G401 (cell line): Measurements from ENCODE around the gene SMIM41. TPM values are rescaled to one million over a fixed set of nuclear protein-coding genes. Genes with fewer than 3 reads are reported as not detected.

Experiments
- DNase-seq: peaks from one replicate; pipeline ENCODE4 v3.0.0-alpha.2; 2015; ENCODE audit warnings: low spot score
- in situ Hi-C: cut with HindIII; loops from 2 replicates; pipeline ENCODE4 v1.10.0; 2016; ENCODE audit warnings: low sequenced_read_pairs, mixed read lengths
- total RNA-seq: library from RNA; depleted of rRNA; stranded (reverse); fragments of >200 nt; shearing (Covaris generic); gene quantifications from 2 replicates; pipeline ENCODE4 v1.2.3, GENCODE V29; 2014; rRNA removed

SMIM41 gene
- total RNA-seq, 1 experiment from 2014 or later = not detected

GRCh38 chr12:52155048-52155868 is 75.8 kb downstream of the SMIM41 start:
- in situ Hi-C loops = no loop called here

DNA sequence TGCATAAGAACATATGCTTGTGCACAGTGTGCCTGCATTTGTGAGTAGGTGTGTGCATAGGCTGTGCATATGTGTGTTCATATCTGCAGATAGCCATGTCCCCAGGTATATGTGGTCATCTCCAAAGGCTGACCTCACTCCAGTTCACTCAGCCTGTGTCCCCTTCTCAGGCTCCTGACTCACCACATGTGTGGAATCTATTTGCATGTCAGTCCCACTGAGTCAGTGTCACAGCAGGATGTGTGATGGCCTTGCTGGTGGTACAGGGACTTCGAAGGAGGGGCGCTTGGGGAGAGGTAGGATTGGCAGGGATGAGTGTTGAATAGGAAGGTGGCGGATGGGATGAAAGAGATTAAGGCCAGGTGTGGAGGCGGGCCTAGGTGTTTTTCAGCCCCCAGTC is 76.8 kb downstream of the SMIM41 start:
- in situ Hi-C loops = no loop called here
- no peak for DNase-seq

More at GRCh38 chr12:52155048-52155868, 75.8 kb downstream of the SMIM41 start:
- no peak for DNase-seq

GRCh38 chr12:52156757-52157565 is 77.5 kb downstream of the SMIM41 start:
- in situ Hi-C loops = no loop called here
- peak; percentile 74 for DNase-seq

DNA sequence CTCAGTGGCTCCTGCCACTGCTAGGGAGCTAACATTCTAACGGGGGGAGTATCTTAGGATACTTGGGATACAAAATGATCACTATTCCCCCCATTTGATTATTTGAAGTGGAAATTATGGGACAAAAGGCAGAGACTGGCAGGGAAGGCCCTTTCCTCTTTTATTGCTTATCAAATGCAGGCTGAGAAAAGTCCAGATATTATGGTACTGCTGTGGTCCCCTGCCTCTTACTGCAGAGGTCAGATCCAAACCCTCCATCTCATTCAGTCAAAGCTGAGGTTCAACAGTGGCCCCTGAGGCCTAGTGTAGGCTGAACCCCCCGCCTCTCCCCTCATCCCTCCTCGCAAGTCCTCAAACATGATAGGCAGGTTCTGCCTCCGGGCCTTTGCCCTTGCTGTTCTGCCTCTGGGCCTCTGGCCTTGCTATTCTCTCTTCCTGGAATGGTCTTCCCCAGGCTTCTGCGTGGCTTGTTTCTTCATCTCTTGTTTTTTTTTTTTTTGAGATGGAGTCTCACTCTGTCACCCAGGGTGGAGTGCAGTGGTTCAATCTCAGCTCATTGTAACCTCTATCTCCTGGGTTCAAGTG is 78.2 kb downstream of the SMIM41 start:
- no peak for DNase-seq

More for the DNA sequence above, 78.2 kb downstream of the SMIM41 start:
- in situ Hi-C loops = no loop called here

Other genes with a start within 250 kb of the SMIM41 start
- 11.1 and 12.8 TPM in 2 replicates for gene FIGNL2, start 231.0 kb upstream of the SMIM41 start, total RNA-seq
- gene ANKRD33, start 191.6 kb upstream of the SMIM41 start, total RNA-seq = not detected in 2 replicates
- gene ACVRL1, start 172.2 kb upstream of the SMIM41 start, total RNA-seq = 1.8 and 2.9 TPM in 2 replicates
- gene ACVR1B, start 128.0 kb upstream of the SMIM41 start, total RNA-seq = 1.6 and 3.0 TPM in 2 replicates
- 33.3 and 78.2 TPM in 2 replicates for gene TAMALIN, start 72.8 kb upstream of the SMIM41 start, total RNA-seq
- gene NR4A1, start 28.3 kb upstream of the SMIM41 start, total RNA-seq = 9.8 and 16.5 TPM in 2 replicates
- 54.7 and 72.2 TPM in 2 replicates for gene ATG101, start 9.7 kb upstream of the SMIM41 start, total RNA-seq
- gene KRT80, start 112.3 kb downstream of the SMIM41 start, total RNA-seq = 0.37 and 0.44 TPM in 2 replicates
- gene KRT7, start 153.5 kb downstream of the SMIM41 start, total RNA-seq = 0.49 TPM in 1 of 2 replicates, not detected in the other
- gene KRT86, start 194.9 kb downstream of the SMIM41 start, total RNA-seq = not detected in 2 replicates
- not detected in 2 replicates for gene KRT81, start 211.8 kb downstream of the SMIM41 start, total RNA-seq
- gene KRT83, start 241.7 kb downstream of the SMIM41 start, total RNA-seq = 0.07 TPM in 1 of 2 replicates, not detected in the other